ENCODE measurements around the gene VEGFA.

GRCh38 chr6:43833223-43833995, 63.4 kb downstream of the VEGFA start:
- TF ChIP-seq POLR2A (IDR thresholded peaks at IDR 0.05) (no peak), CTCF (IDR thresholded peaks at IDR 0.05) (no peak), EP300 (IDR thresholded peaks at IDR 0.05) (no peak)
